DLD1 (cell line): ENCODE data around the gene MYH11.
"Not testable (repeated sequence)": the region's sequence is repeated elsewhere in the genome, so short reads cannot be mapped to it uniquely, and the experiment has no call there.

Experiments
- in situ Hi-C: cut with HindIII; loops from 2 replicates; pipeline ENCODE4 v1.10.0; 2017; ENCODE audit warnings: low sequenced_read_pairs

Gene MYH11

GRCh38 chr16:15880434-15881308 lies 23.8 kb upstream of the MYH11 start:
- in situ Hi-C loops: loop anchor here (10.0 to 25.0 kb wide), 2 partner anchors 107 to 244 kb away; no protein-coding TSS in a partner anchor

- in situ Hi-C loops: loop anchor here (25.0 kb wide), 1 partner anchor 108 kb away; no protein-coding TSS in a partner anchor
Measured at GRCh38 chr16:15879255-15879811, 22.5 kb upstream of the MYH11 start.

GRCh38 chr16:15876503-15876902 lies 19.7 kb upstream of the MYH11 start:
- in situ Hi-C loops: loop anchor here (25.0 kb wide), 1 partner anchor 111 kb away; no protein-coding TSS in a partner anchor

GRCh38 chr16:15874745-15875314 lies 18.0 kb upstream of the MYH11 start:
- in situ Hi-C loops: loop anchor here (25.0 kb wide), 1 partner anchor 112 kb away; no protein-coding TSS in a partner anchor

GRCh38 chr16:15873737-15874136 lies 16.9 kb upstream of the MYH11 start:
- in situ Hi-C loops: no loop called here

GRCh38 chr16:15873301-15873700 lies 16.5 kb upstream of the MYH11 start:
- in situ Hi-C loops: no loop called here

- in situ Hi-C loops: no loop called here
Measured at GRCh38 chr16:15870011-15870410, 13.2 kb upstream of the MYH11 start.

GRCh38 chr16:15866451-15866850 lies 9.6 kb upstream of the MYH11 start:
- in situ Hi-C loops: no loop called here

GRCh38 chr16:15865742-15866141 lies 8.9 kb upstream of the MYH11 start:
- in situ Hi-C loops: no loop called here

GRCh38 chr16:15864939-15865338 lies 8.1 kb upstream of the MYH11 start:
- in situ Hi-C loops: no loop called here

GRCh38 chr16:15861996-15862395 lies 5.2 kb upstream of the MYH11 start:
- in situ Hi-C loops: no loop called here

- in situ Hi-C loops: no loop called here
Measured at GRCh38 chr16:15858921-15859668, 2.3 kb upstream of the MYH11 start.

GRCh38 chr16:15857724-15858560 lies 1.1 kb upstream of the MYH11 start:
- in situ Hi-C loops: no loop called here

GRCh38 chr16:15856182-15856581 lies 646 bp downstream of the MYH11 start:
- in situ Hi-C loops: no loop called here

- in situ Hi-C loops: no loop called here
Measured at GRCh38 chr16:15855704-15856003, 1.2 kb downstream of the MYH11 start.

- in situ Hi-C loops: no loop called here
Measured at GRCh38 chr16:15854906-15855703, 1.7 kb downstream of the MYH11 start.

GRCh38 chr16:15854061-15854460 lies 2.8 kb downstream of the MYH11 start:
- in situ Hi-C loops: no loop called here

GRCh38 chr16:15853021-15853420 lies 3.8 kb downstream of the MYH11 start:
- in situ Hi-C loops: no loop called here

GRCh38 chr16:15850555-15850954 lies 6.3 kb downstream of the MYH11 start:
- in situ Hi-C loops: not testable (repeated sequence)
